Measurements from ENCODE around the gene PHKG2. TPM values are rescaled to one million over a fixed set of nuclear protein-coding genes. Genes with fewer than 3 reads are reported as not detected.

Gene PHKG2
- polyA plus RNA-seq, 2 of the 4 experiments (the other 2 are of a cell fraction): 28.0 to 37.3 TPM

DNA sequence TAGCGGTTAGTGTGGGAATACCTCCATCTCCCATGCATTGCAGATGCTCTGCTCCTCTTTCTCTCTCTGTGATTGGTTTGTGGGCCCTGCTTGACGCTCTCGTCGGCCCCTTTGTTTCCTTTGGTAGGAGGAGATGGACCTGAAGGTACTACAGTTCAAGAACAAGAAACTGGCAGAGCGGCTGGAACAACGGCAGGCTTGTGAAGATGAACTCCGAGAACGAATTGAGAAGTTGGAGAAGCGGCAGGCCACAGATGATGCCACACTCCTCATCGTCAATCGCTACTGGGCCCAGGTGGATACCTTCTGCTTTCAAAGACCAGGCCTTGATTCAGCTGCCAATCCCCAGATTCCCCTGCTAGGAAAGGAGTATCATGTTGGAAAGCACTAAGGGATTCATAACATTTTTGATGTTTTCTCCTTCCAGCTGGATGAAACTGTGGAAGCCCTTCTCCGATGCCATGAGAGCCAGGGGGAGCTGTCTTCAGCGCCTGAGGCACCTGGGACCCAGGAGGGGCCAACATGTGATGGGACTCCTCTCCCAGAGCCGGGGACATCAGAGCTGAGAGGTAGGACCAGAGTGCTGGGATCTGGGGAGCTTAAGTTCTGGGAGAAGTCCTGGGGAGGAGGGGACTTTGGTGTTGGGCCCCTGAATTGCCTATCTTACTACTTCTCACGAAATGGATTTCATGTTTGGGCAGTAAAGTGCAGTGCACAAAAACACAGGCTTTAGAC is 14.9 kb downstream of the PHKG2 start:
- TF ChIP-seq EP300 (IDR thresholded peaks at IDR 0.05) (no peak), MYC (IDR thresholded peaks at IDR 0.05; ENCODE audit: borderline replicate concordance, low read length) (no peak), HEYL (CRISPR knock-in tag; IDR thresholded peaks at IDR 0.05) (no peak), RNF2 (IDR thresholded peaks at IDR 0.05; ENCODE audit: borderline replicate concordance, low read depth) (no peak), JUNB (IDR thresholded peaks at IDR 0.05) (no peak)
- H3K27ac ChIP-seq: peak overlapping the region; percentile 88 to 91
- 68% methylated on average over 15 of the region's 15 CpGs for WGBS (ENCODE audit: missing lambda C conversion rate)
- ChIA-PET CTCF (interaction anchor here (0.7 to 4.9 kb wide), 3 partner anchors 12 to 178 kb away, joined by 3 to 18 read pairs (median 4); no protein-coding TSS in a partner anchor), POLR2A (interaction anchor here (0.6 to 1.6 kb wide), 2 partner anchors 12 to 16 kb away, joined by 3 to 4 read pairs; no protein-coding TSS in a partner anchor)
- H3K4me3 ChIP-seq: peak overlapping the region; percentile 68
- peaks cover 19% of the 10 kb centered on the region for H3K4me1 ChIP-seq
- H3K9me3 ChIP-seq: no peaks in the 10 kb centered on the region
- no peak for FAIRE-seq
- no peak for DNase-seq (ENCODE audit: low read depth in 1 of 2, low spot score in 1 of 2)
- no peak for ATAC-seq
- peak overlapping the region; percentile 98 for H3K4me2 ChIP-seq

DNA sequence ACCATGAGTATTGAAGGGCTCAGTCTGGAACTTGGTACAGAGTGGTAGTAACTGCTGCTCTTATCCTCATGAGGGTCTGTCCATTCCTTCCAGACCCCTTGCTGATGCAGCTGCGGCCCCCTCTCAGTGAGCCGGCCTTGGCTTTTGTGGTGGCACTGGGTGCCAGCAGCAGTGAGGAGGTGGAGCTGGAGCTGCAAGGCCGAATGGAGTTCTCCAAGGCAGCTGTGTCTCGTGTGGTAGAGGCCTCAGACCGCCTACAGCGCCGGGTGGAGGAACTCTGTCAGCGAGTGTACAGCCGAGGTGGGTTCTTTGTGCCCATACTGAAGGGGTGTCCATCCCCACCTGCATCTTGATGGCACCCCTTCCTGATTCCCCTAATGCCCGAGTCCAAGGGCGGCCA is 15.9 kb downstream of the PHKG2 start:
- ChIA-PET CTCF (interaction anchor here (0.9 to 4.9 kb wide), 3 partner anchors 11 to 178 kb away, joined by 3 to 18 read pairs (median 4); no protein-coding TSS in a partner anchor), POLR2A (interaction anchor here (1.6 kb wide), 1 partner anchor 11 kb away, joined by 4 read pairs; no protein-coding TSS in a partner anchor)
- H3K4me1 ChIP-seq: peaks cover 19% of the 10 kb centered on the region
- ATAC-seq (no peak), FAIRE-seq (no peak), DNase-seq (ENCODE audit: low read depth in 1 of 2, low spot score in 1 of 2) (no peak)
- no peak overlapping the region for H3K4me3 ChIP-seq
- H3K27ac ChIP-seq: no peak overlapping the region
- peak overlapping the region; percentile 98; the same call in 1 of the 3 replicates for H3K4me2 ChIP-seq
- TF ChIP-seq, protein P1, sequence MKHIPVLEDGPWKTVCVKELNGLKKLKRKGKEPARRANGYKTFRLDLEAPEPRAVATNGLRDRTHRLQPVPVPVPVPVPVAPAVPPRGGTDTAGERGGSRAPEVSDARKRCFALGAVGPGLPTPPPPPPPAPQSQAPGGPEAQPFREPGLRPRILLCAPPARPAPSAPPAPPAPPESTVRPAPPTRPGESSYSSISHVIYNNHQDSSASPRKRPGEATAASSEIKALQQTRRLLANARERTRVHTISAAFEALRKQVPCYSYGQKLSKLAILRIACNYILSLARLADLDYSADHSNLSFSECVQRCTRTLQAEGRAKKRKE (CRISPR knock-in tag; IDR thresholded peaks at IDR 0.05; ENCODE audit: low read depth): no peak
- TF ChIP-seq HOXB5 (CRISPR knock-in tag; IDR thresholded peaks at IDR 0.05) (no peak), RARB (CRISPR knock-in tag; IDR thresholded peaks at IDR 0.05) (no peak), HEYL (CRISPR knock-in tag; IDR thresholded peaks at IDR 0.05) (no peak)
- TF ChIP-seq, protein P2, sequence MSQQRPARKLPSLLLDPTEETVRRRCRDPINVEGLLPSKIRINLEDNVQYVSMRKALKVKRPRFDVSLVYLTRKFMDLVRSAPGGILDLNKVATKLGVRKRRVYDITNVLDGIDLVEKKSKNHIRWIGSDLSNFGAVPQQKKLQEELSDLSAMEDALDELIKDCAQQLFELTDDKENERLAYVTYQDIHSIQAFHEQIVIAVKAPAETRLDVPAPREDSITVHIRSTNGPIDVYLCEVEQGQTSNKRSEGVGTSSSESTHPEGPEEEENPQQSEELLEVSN (IDR thresholded peaks at IDR 0.05; ENCODE audit: borderline replicate concordance, low read depth): no peak
- H3K9me3 ChIP-seq: no peaks in the 10 kb centered on the region
- WGBS (ENCODE audit: missing lambda C conversion rate): 88% methylated on average over 10 of the region's 11 CpGs

DNA sequence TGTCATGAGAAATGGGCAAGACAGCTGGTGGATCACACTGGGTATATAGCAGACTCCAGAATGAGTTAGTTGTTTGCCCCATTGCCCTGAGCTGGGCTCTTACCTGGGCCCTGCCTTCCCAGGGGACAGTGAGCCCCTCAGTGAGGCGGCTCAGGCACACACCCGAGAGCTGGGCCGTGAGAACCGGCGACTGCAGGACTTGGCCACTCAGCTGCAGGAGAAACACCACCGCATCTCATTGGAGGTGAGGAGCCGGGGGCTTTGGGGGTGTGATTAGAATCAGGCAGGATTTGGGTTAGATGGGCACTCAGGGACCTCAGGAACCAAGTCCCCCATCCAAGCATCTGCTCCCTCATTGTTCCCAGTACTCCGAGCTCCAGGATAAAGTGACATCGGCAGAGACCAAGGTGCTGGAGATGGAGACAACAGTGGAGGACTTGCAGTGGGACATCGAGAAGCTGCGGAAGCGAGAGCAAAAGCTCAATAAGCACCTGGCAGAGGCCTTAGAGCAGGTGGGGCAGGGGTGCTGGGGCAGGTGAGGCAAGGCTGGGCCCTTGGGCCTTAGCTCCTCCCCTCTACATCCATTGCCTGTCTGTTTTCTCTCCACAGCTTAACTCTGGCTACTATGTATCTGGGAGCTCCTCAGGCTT is 16.7 kb downstream of the PHKG2 start:
- no peak overlapping the region for H3K4me3 ChIP-seq
- FAIRE-seq (no peak), ATAC-seq (no peak), DNase-seq (ENCODE audit: low read depth in 1 of 2, low spot score in 1 of 2) (no peak)
- 93% methylated on average over 12 of the region's 12 CpGs for WGBS (ENCODE audit: missing lambda C conversion rate)
- peaks cover 19% of the 10 kb centered on the region for H3K4me1 ChIP-seq
- H3K9me3 ChIP-seq: no peaks in the 10 kb centered on the region
- H3K27ac ChIP-seq: no peak overlapping the region
- no peak overlapping the region for H3K4me2 ChIP-seq
- ChIA-PET POLR2A (no interaction called here), CTCF (interaction anchor here (0.9 to 4.9 kb wide), 6 partner anchors 10 to 177 kb away, joined by 3 to 18 read pairs (median 4); no protein-coding TSS in a partner anchor)
- TF ChIP-seq FOXS1 (CRISPR knock-in tag; IDR thresholded peaks at IDR 0.05) (no peak), MAFK (IDR thresholded peaks at IDR 0.05; ENCODE audit: partially characterized antibody) (no peak), HOXB13 (CRISPR knock-in tag; IDR thresholded peaks at IDR 0.05; ENCODE audit: low read depth) (no peak), BHLHE40 (IDR thresholded peaks at IDR 0.05; ENCODE audit: low read depth, low read length) (no peak), MYC (IDR thresholded peaks at IDR 0.05; ENCODE audit: borderline replicate concordance, low read length) (no peak), POLR2A (IDR thresholded peaks at IDR 0.05; ENCODE audit: low read length) (no peak), PHF8 (IDR thresholded peaks at IDR 0.05; ENCODE audit: borderline replicate concordance, low read depth) (no peak), HOXB5 (CRISPR knock-in tag; IDR thresholded peaks at IDR 0.05) (no peak), EHF (CRISPR knock-in tag; IDR thresholded peaks at IDR 0.05) (no peak), RARB (CRISPR knock-in tag; IDR thresholded peaks at IDR 0.05) (no peak), MAZ (IDR thresholded peaks at IDR 0.05; ENCODE audit: borderline replicate concordance, low read depth, low read length) (no peak), NPAS2 (CRISPR knock-in tag; IDR thresholded peaks at IDR 0.05; ENCODE audit: borderline replicate concordance) (no peak), GATA3 (IDR thresholded peaks at IDR 0.05; ENCODE audit: borderline replicate concordance) (no peak), KDM5A (IDR thresholded peaks at IDR 0.05) (no peak)
- TF ChIP-seq, protein P1 (CRISPR knock-in tag; IDR thresholded peaks at IDR 0.05; ENCODE audit: low read depth): no peak
- TF ChIP-seq, protein P3, sequence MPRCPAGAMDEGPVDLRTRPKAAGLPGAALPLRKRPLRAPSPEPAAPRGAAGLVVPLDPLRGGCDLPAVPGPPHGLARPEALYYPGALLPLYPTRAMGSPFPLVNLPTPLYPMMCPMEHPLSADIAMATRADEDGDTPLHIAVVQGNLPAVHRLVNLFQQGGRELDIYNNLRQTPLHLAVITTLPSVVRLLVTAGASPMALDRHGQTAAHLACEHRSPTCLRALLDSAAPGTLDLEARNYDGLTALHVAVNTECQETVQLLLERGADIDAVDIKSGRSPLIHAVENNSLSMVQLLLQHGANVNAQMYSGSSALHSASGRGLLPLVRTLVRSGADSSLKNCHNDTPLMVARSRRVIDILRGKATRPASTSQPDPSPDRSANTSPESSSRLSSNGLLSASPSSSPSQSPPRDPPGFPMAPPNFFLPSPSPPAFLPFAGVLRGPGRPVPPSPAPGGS (IDR thresholded peaks at IDR 0.05): no peak
- TF ChIP-seq, protein P4, sequence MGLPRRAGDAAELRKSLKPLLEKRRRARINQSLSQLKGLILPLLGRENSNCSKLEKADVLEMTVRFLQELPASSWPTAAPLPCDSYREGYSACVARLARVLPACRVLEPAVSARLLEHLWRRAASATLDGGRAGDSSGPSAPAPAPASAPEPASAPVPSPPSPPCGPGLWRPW (IDR thresholded peaks at IDR 0.05): no peak
- TF ChIP-seq, protein P5, sequence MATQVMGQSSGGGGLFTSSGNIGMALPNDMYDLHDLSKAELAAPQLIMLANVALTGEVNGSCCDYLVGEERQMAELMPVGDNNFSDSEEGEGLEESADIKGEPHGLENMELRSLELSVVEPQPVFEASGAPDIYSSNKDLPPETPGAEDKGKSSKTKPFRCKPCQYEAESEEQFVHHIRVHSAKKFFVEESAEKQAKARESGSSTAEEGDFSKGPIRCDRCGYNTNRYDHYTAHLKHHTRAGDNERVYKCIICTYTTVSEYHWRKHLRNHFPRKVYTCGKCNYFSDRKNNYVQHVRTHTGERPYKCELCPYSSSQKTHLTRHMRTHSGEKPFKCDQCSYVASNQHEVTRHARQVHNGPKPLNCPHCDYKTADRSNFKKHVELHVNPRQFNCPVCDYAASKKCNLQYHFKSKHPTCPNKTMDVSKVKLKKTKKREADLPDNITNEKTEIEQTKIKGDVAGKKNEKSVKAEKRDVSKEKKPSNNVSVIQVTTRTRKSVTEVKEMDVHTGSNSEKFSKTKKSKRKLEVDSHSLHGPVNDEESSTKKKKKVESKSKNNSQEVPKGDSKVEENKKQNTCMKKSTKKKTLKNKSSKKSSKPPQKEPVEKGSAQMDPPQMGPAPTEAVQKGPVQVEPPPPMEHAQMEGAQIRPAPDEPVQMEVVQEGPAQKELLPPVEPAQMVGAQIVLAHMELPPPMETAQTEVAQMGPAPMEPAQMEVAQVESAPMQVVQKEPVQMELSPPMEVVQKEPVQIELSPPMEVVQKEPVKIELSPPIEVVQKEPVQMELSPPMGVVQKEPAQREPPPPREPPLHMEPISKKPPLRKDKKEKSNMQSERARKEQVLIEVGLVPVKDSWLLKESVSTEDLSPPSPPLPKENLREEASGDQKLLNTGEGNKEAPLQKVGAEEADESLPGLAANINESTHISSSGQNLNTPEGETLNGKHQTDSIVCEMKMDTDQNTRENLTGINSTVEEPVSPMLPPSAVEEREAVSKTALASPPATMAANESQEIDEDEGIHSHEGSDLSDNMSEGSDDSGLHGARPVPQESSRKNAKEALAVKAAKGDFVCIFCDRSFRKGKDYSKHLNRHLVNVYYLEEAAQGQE (IDR thresholded peaks at IDR 0.05): no peak

Data from A549 (cell line).